ENCODE results near the gene TBC1D10A.

Gene TBC1D10A

GRCh38 chr22:30286331-30286730 is 40.4 kb downstream of the TBC1D10A start:
- DNase-seq (ENCODE audit: low read depth, low spot score): no peak

- no peak for DNase-seq (ENCODE audit: low read depth, low spot score)
These were observed 40.9 kb downstream of the TBC1D10A start for GRCh38 chr22:30285846-30286200.

GRCh38 chr22:30285176-30285845 is 41.4 kb downstream of the TBC1D10A start:
- no peak for DNase-seq (ENCODE audit: low read depth, low spot score)

GRCh38 chr22:30284666-30285065 is 42.1 kb downstream of the TBC1D10A start:
- no peak for DNase-seq (ENCODE audit: low read depth, low spot score)

GRCh38 chr22:30284172-30284571 is 42.6 kb downstream of the TBC1D10A start:
- DNase-seq (ENCODE audit: low read depth, low spot score): no peak

- no peak for DNase-seq (ENCODE audit: low read depth, low spot score)
These were observed 43.4 kb downstream of the TBC1D10A start for GRCh38 chr22:30283342-30283741.

- no peak for DNase-seq (ENCODE audit: low read depth, low spot score)
These were observed 44.1 kb downstream of the TBC1D10A start for GRCh38 chr22:30282616-30283046.

- DNase-seq (ENCODE audit: low read depth, low spot score): no peak
These were observed 46.2 kb downstream of the TBC1D10A start for GRCh38 chr22:30280505-30280904.

- DNase-seq (ENCODE audit: low read depth, low spot score): no peak
These were observed 46.8 kb downstream of the TBC1D10A start for GRCh38 chr22:30279932-30280331.

GRCh38 chr22:30279046-30279788 is 47.5 kb downstream of the TBC1D10A start:
- no peak for DNase-seq (ENCODE audit: low read depth, low spot score)

GRCh38 chr22:30277547-30278344 is 49.0 kb downstream of the TBC1D10A start:
- DNase-seq (ENCODE audit: low read depth, low spot score): no peak

GRCh38 chr22:30276039-30276438 is 50.7 kb downstream of the TBC1D10A start:
- no peak for DNase-seq (ENCODE audit: low read depth, low spot score)

GRCh38 chr22:30275625-30276024 is 51.1 kb downstream of the TBC1D10A start:
- DNase-seq (ENCODE audit: low read depth, low spot score): no peak

- DNase-seq (ENCODE audit: low read depth, low spot score): no peak
These were observed 52.3 kb downstream of the TBC1D10A start for GRCh38 chr22:30274437-30274812.

- DNase-seq (ENCODE audit: low read depth, low spot score): no peak
These were observed 52.9 kb downstream of the TBC1D10A start for GRCh38 chr22:30273711-30274436.

- no peak for DNase-seq (ENCODE audit: low read depth, low spot score)
These were observed 53.8 kb downstream of the TBC1D10A start for GRCh38 chr22:30272781-30273601.

GRCh38 chr22:30270832-30271231 is 55.9 kb downstream of the TBC1D10A start:
- DNase-seq (ENCODE audit: low read depth, low spot score): no peak

- DNase-seq (ENCODE audit: low read depth, low spot score): no peak
These were observed 58.4 kb downstream of the TBC1D10A start for GRCh38 chr22:30268331-30268730.

GRCh38 chr22:30267382-30268302 is 59.1 kb downstream of the TBC1D10A start:
- no peak for DNase-seq (ENCODE audit: low read depth, low spot score)
